Esophagus squamous epithelium (tissue), 4 donors: Measurements from ENCODE around the gene FSTL4.

ENCODE experiments used
- POLR2A ChIP-seq, 4 donors: fragments of 450-650 bp; IDR thresholded peaks; one replicate each; pipeline ENCODE4 v1.6.1; 2017; ENCODE audit warnings: antibody characterized with exemption in 4 of 4, mild to moderate bottlenecking in 4 of 4, moderate library complexity in 3 of 4
- TF ChIP-seq, protein P1 (sequence below), 6 experiments: fragments of 450-650 bp in 4 of 6; fragments of 200-600 bp in 2 of 6; sonication (generic) in 2 of 6; IDR thresholded peaks; one replicate each; pipeline ENCODE4 v1.5.1; 2016 to 2019; ENCODE audit warnings: antibody characterized with exemption in 6 of 6, mild to moderate bottlenecking in 4 of 6, moderate library complexity in 4 of 6

DNA sequence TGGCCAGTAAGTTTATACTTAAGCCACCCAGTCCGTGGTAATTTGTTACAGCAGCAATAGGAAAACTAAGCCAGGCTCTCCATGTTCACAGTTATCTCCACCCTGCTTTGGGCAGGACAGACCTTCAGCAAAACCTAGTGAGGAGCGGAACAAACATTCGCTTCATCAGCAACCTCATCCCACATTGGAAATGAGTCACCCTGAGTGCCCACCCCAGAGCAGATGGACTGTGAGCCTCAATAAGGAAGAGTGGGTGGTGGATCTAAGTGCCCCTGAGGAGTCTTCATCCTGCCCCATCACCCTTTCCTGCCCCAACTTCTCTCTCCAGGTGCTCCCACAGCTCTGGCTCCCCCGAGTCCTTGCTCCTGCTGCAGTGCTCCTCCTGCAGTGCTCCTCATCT lies 78.8 kb downstream of the FSTL4 start:
- TF ChIP-seq POLR2A (IDR thresholded peaks at IDR 0.05), result no peak
- TF ChIP-seq, protein P1, sequence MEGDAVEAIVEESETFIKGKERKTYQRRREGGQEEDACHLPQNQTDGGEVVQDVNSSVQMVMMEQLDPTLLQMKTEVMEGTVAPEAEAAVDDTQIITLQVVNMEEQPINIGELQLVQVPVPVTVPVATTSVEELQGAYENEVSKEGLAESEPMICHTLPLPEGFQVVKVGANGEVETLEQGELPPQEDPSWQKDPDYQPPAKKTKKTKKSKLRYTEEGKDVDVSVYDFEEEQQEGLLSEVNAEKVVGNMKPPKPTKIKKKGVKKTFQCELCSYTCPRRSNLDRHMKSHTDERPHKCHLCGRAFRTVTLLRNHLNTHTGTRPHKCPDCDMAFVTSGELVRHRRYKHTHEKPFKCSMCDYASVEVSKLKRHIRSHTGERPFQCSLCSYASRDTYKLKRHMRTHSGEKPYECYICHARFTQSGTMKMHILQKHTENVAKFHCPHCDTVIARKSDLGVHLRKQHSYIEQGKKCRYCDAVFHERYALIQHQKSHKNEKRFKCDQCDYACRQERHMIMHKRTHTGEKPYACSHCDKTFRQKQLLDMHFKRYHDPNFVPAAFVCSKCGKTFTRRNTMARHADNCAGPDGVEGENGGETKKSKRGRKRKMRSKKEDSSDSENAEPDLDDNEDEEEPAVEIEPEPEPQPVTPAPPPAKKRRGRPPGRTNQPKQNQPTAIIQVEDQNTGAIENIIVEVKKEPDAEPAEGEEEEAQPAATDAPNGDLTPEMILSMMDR (IDR thresholded peaks at IDR 0.05), result no peak
